Transverse colon (tissue), 4 donors: ENCODE results near the gene PLEKHB2. TPM values are rescaled to one million over a fixed set of nuclear protein-coding genes. Genes with fewer than 3 reads are reported as not detected.
"Not testable (repeated sequence)": the region's sequence is repeated elsewhere in the genome, so short reads cannot be mapped to it uniquely, and the experiment has no call there.

Experiments used
- DNase-seq: peaks from one replicate; pipeline ENCODE4 v3.0.0-alpha.2; 2019
- H3K27ac ChIP-seq, 4 donors: fragments of 200-600 bp; sonication (generic); 2 replicates each; pipeline ENCODE4 v1.5.1; 2016 to 2018; ENCODE audit warnings: inconsistent platforms in 4 of 4
- H3K27me3 ChIP-seq: fragments of 200-600 bp; sonication (generic); 2 replicates; pipeline ENCODE4 v1.5.1; 2017; ENCODE audit warnings: inconsistent platforms
- H3K36me3 ChIP-seq, 4 donors: fragments of 200-600 bp; sonication (generic); 2 replicates each; pipeline ENCODE4 v1.5.1; 2017 to 2019; ENCODE audit warnings: inconsistent platforms in 4 of 4
- H3K4me1 ChIP-seq, 4 donors: fragments of 200-600 bp; sonication (generic); 2 replicates each; pipeline ENCODE4 v1.5.1; 2017 to 2020; ENCODE audit warnings: inconsistent platforms in 4 of 4
- H3K4me3 ChIP-seq, 4 donors: fragments of 200-600 bp; sonication (generic); 1 replicate in 1 of 4; 2 replicates in 3 of 4; pipeline versions ENCODE4 v1.5.1 to v1.6.1; 2017 to 2019; ENCODE audit warnings: inconsistent platforms in 4 of 4
- H3K9me3 ChIP-seq, 2 donors: fragments of 200-600 bp; sonication (generic); 2 replicates each; pipeline ENCODE4 v1.5.1; 2017 to 2019; ENCODE audit warnings: inconsistent platforms in 2 of 2
- EP300 ChIP-seq: sonication (generic); formaldehyde crosslinking; IDR thresholded peaks from one replicate; pipeline ENCODE4 v1.6.1; 2017; ENCODE audit warnings: antibody characterized with exemption, low read depth
- POLR2A ChIP-seq: fragments of 450-650 bp; IDR thresholded peaks from one replicate; pipeline ENCODE4 v1.6.1; 2016; ENCODE audit warnings: antibody characterized with exemption, mild to moderate bottlenecking, moderate library complexity
- POLR2AphosphoS5 ChIP-seq, 3 donors: sonication (generic); formaldehyde crosslinking; IDR thresholded peaks; one replicate each; pipeline ENCODE4 v1.6.1; 2016; ENCODE audit warnings: antibody characterized with exemption in 3 of 3
- WGBS, 2 donors: methylation state at CpG; one replicate each; pipeline ENCODE4 v1.1.5; 2018; ENCODE audit warnings: low coverage in 1 of 2; 5-methylcytosine and 5-hydroxymethylcytosine counted together
- in situ Hi-C, 4 donors: fragments of 200-750 bp; cut with MboI; loops; one replicate each; pipeline versions ENCODE4 v1.15.0 to v1.15.1; 2017; ENCODE audit warnings: low sequenced_read_pairs in 3 of 4, low pct_ligation_motif_present in 1 of 4, low pct_unique_long_range_greater_than_20kb in 1 of 4
- intact Hi-C: fragments of 100-400 bp; cut with DNase I; formaldehyde crosslinking; loops from one replicate; pipeline ENCODE4 v1.15.1; 2023; ENCODE audit warnings: low total_unique reads
- total RNA-seq, 4 donors: library from RNA; depleted of rRNA; stranded (reverse); fragments of >200 nt; gene quantifications; one replicate each; pipeline ENCODE4 v1.1.0, GENCODE V29; 2016
- TF ChIP-seq, protein P1 (sequence below), 5 experiments: fragments of 200-600 bp in 3 of 5; fragments of 450-650 bp in 2 of 5; sonication (generic) in 3 of 5; IDR thresholded peaks; 1 replicate in 2 of 5; 2 replicates in 3 of 5; pipeline ENCODE4 v1.5.1; 2016 to 2017; ENCODE audit warnings: antibody characterized with exemption in 5 of 5, inconsistent platforms in 3 of 5, mild to moderate bottlenecking in 2 of 5, moderate library complexity in 1 of 5

The PLEKHB2 gene
- total RNA-seq, 4 donors from 2014 or later = 35.4 to 222 (median 131) TPM

DNA sequence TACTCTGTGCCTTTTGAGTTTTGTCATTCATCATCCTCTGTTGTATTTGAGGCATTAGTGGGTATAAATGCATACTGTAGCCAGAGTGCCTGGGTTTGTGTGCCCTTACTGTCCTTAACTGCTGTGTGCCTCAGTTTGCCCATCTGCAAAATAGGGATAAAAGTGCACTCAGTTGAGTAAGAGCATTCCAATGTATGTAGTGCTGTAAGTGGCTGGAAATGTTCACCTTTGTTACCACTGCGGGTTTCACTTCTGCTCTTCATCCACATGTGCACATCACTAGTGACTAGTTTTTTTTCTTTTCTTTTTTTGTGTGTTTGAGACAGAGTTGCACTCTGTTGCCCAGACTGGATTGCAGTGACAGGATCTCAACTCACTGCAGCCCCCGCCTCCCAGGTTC lies 39.9 kb downstream of the PLEKHB2 start:
- TF ChIP-seq POLR2A (no peak), POLR2AphosphoS5 (IDR thresholded peaks at IDR 0.05) (no peak), EP300 (no peak)
- TF ChIP-seq, protein P1, sequence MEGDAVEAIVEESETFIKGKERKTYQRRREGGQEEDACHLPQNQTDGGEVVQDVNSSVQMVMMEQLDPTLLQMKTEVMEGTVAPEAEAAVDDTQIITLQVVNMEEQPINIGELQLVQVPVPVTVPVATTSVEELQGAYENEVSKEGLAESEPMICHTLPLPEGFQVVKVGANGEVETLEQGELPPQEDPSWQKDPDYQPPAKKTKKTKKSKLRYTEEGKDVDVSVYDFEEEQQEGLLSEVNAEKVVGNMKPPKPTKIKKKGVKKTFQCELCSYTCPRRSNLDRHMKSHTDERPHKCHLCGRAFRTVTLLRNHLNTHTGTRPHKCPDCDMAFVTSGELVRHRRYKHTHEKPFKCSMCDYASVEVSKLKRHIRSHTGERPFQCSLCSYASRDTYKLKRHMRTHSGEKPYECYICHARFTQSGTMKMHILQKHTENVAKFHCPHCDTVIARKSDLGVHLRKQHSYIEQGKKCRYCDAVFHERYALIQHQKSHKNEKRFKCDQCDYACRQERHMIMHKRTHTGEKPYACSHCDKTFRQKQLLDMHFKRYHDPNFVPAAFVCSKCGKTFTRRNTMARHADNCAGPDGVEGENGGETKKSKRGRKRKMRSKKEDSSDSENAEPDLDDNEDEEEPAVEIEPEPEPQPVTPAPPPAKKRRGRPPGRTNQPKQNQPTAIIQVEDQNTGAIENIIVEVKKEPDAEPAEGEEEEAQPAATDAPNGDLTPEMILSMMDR (IDR thresholded peaks at IDR 0.05) = no peak
- no peaks in the 10 kb centered on the region for H3K9me3 ChIP-seq
- no peak overlapping the region for H3K27ac ChIP-seq
- H3K27me3 ChIP-seq = no peaks in the 10 kb centered on the region
- 87 to 100% methylated on average over 1 to 2 of the region's 2 CpGs for WGBS, 2 donors
- no peaks in the 10 kb centered on the region for H3K4me1 ChIP-seq
- no peak overlapping the region for H3K4me3 ChIP-seq
- DNase-seq = no peak
- intact Hi-C loops = no loop called here
- peaks cover 0 to 26% (median 10%) of the 10 kb centered on the region in 4 donors for H3K36me3 ChIP-seq
- in situ Hi-C loops = no loop called here

DNA sequence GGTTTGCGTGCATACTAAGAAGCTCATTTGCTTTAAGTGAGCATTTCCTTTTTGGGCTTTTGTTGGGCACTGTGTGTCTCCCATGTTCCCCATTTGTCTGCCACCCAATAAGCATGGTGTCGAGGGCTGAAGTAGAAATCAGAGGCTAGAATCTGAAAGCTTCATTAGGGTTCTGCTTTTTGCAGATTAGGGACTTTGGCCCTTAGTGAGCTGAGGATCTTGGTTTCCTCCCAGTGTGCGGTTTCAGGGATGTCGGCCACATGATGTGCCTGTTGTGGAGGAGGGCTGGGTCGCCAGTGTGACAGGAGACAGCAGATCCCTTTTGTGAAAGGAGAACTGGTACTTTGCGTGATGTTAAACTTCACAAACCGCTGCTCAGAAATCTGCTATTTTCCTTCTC lies 41.1 kb downstream of the PLEKHB2 start:
- WGBS, 2 donors = 92 to 94% methylated on average over 6 to 7 of the region's 7 CpGs
- Histone ChIP-seq H3K9me3 (no peaks in the 10 kb centered on the region), H3K36me3 (peaks cover 0 to 22% (median 7%) of the 10 kb centered on the region in 4 donors), H3K4me1 (no peaks in the 10 kb centered on the region), H3K27ac (no peak overlapping the region), H3K27me3 (no peaks in the 10 kb centered on the region), H3K4me3 (no peak overlapping the region)
- in situ Hi-C loops = no loop called here
- no peak for DNase-seq
- intact Hi-C loops = no loop called here
- TF ChIP-seq POLR2A = no peak
- TF ChIP-seq, protein P1 (IDR thresholded peaks at IDR 0.05) = no peak
- no peak for TF ChIP-seq EP300
- no peak for TF ChIP-seq POLR2AphosphoS5 (IDR thresholded peaks at IDR 0.05)

DNA sequence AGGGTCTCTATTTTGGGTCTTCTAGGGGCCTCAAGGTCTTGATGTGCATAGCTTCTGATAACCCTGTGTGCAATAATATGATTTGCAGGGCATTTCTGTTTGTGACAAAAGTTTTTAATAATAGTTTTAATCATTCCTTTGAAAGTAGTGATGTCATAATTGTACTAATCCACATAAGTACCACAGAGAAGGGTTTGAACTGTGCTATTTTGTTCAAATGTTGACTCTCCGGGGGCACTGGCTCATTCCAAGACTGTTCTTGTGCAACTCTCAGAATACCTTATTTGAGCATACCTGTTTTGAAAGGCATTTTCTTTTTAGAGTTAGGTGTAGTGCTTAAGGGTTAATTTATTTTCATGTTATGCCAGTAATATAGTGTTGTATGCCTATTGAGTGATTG lies 41.6 kb downstream of the PLEKHB2 start:
- no peak for DNase-seq
- Histone ChIP-seq H3K9me3 (no peaks in the 10 kb centered on the region), H3K4me1 (no peaks in the 10 kb centered on the region), H3K27ac (no peak overlapping the region), H3K27me3 (no peaks in the 10 kb centered on the region), H3K36me3 (peaks cover 0 to 22% (median 7%) of the 10 kb centered on the region in 4 donors), H3K4me3 (no peak overlapping the region)
- in situ Hi-C loops (no loop called here), intact Hi-C loops (no loop called here)
- WGBS, 2 donors = 84 to 100% methylated on average over 1 of the region's 1 CpG
- TF ChIP-seq POLR2A (no peak), POLR2AphosphoS5 (IDR thresholded peaks at IDR 0.05) (no peak), EP300 (no peak)
- TF ChIP-seq, protein P1 (IDR thresholded peaks at IDR 0.05) = no peak

DNA sequence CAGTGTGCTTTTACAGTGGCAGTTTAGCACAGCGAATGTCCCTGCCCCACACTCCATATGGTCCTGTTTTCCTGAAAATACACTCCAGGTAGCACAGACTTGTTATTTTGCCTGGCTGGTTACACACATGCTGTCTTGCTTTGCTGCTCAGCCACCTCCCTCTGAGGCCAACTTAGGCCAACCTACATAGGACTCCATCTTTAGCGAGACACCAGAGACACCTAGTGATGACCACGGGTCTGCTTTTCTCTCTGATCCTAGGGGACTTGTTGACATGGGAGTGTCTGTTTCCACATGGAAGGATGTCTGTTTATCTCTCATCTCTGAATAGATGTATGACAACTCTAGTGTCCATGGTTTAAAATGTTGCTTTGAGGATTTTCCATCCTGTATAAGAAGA lies 43.3 kb downstream of the PLEKHB2 start:
- 81 to 100% methylated on average over 1 to 3 of the region's 3 CpGs for WGBS, 2 donors
- Histone ChIP-seq H3K4me3 (no peak overlapping the region), H3K4me1 (no peaks in the 10 kb centered on the region), H3K36me3 (peaks cover 0 to 15% (median 7%) of the 10 kb centered on the region in 4 donors), H3K9me3 (no peaks in the 10 kb centered on the region), H3K27ac (no peak overlapping the region), H3K27me3 (no peaks in the 10 kb centered on the region)
- in situ Hi-C loops = no loop called here
- intact Hi-C loops = no loop called here
- DNase-seq = no peak
- no peak for TF ChIP-seq EP300
- no peak for TF ChIP-seq POLR2AphosphoS5 (IDR thresholded peaks at IDR 0.05)
- TF ChIP-seq, protein P1 (IDR thresholded peaks at IDR 0.05) = no peak
- no peak for TF ChIP-seq POLR2A

DNA sequence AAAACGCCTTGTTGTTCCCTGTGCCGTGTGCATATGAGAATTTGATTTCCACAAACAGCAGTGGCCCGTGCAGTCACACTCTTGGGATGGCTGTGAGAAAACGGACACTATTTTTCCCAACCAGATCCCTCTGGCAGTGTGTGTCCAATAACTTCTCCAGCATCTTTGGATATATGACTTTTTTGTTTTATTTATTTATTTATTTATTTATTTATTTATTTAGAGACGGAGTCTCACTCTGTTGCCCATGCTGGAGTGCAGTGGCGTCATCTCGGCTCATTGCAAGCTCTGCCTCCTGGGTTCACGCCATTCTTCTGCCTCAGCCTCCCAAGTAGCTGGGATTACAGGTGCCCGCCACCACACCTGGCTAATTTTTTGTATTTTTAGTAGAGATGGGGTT lies 45.0 kb downstream of the PLEKHB2 start:
- 87 to 97% methylated on average over 6 to 9 of the region's 9 CpGs for WGBS, 2 donors
- H3K27ac ChIP-seq, H3K9me3 ChIP-seq, DNase-seq, H3K4me3 ChIP-seq, intact Hi-C loops, H3K4me1 ChIP-seq, H3K27me3 ChIP-seq: not testable (repeated sequence)
- in situ Hi-C loops = loop anchor here in 1 of 4 donors (25.0 kb wide), 1 partner anchor 187 kb away; no protein-coding TSS in a partner anchor
- peaks cover 0 to 15% (median 7%) of the 10 kb centered on the region in 4 donors for H3K36me3 ChIP-seq
